Measurements from ENCODE around the gene NRG3. TPM values are rescaled to one million over a fixed set of nuclear protein-coding genes. Genes with fewer than 3 reads are reported as not detected.

NRG3 gene
- total and polyA plus RNA-seq, 2 donors (not counting 1 experiment from before 2014, with no cell fraction given) = 0.06 TPM; not detected in 1

- Mint-ChIP-seq H3K27ac (no peak overlapping the region), H3K4me1 (no peaks in the 10 kb centered on the region), H3K9me3 (ENCODE audit: insufficient read depth) (peaks cover 3% of the 10 kb centered on the region), H3K27me3 (no peaks in the 10 kb centered on the region), H3K4me3 (no peak overlapping the region)
- TF ChIP-seq CTCF (IDR thresholded peaks at IDR 0.05) (no peak), EZH2 (IDR thresholded peaks at IDR 0.05; ENCODE audit: borderline replicate concordance, insufficient read depth, low read depth, low read length, poor library complexity, severe bottlenecking) (no peak)
- Histone ChIP-seq H3K4me2 (replicated peaks; ENCODE audit: low read depth, low read length, poor library complexity, severe bottlenecking) (no peak overlapping the region), H3K79me2 (ENCODE audit: control insufficient read depth, insufficient read depth, low read length) (no peaks in the 10 kb centered on the region), H3K9ac (ENCODE audit: low read length) (no peak overlapping the region), H4K20me1 (ENCODE audit: control insufficient read depth, insufficient read depth, low read length, poor library complexity, severe bottlenecking) (no peaks in the 10 kb centered on the region), H2AFZ (ENCODE audit: insufficient read depth, low read depth, low read length, poor library complexity, severe bottlenecking) (no peak overlapping the region), H3K4me1 (ENCODE audit: control insufficient read depth in 2 of 2, insufficient read depth in 2 of 2, low read length in 2 of 2) (no peaks in the 10 kb centered on the region), H3K9me3 (ENCODE audit: control extremely low read depth in 1 of 3, control insufficient read depth in 2 of 3, insufficient read depth in 1 of 3, low read length in 2 of 3) (peaks cover 0 to 3% (median 0%) of the 10 kb centered on the region in 3 donors), H3K27ac (ENCODE audit: low read length in 2 of 2) (no peak overlapping the region), H3K36me3 (replicated peaks in 1 of 2; ENCODE audit: control extremely low read depth in 1 of 2, control insufficient read depth in 1 of 2, extremely low read depth in 1 of 2, insufficient read depth in 2 of 2, low read length in 1 of 2) (no peaks in the 10 kb centered on the region), H3K4me3 (ENCODE audit: control extremely low read depth in 1 of 5, extremely low read depth in 1 of 5, insufficient read depth in 1 of 5, low read depth in 2 of 5, low read length in 4 of 5) (no peak overlapping the region), H3K27me3 (replicated peaks in 1 of 4; ENCODE audit: control extremely low read depth in 1 of 4, control insufficient read depth in 3 of 4, insufficient read depth in 4 of 4, low read length in 3 of 4) (no peaks in the 10 kb centered on the region)
- intact Hi-C loops (cut with micrococcal nuclease) = no loop called here
- ATAC-seq (ENCODE audit: low read depth) = no peak
- CTCF ChIA-PET = no interaction called here
- 31% methylated on average over 2 of the region's 2 CpGs for WGBS (ENCODE audit: insufficient coverage)
- POLR2A ChIA-PET = no interaction called here
- DNase-seq = no peak
Measured at GRCh38 chr10:82378146-82378545, 503.2 kb downstream of the NRG3 start.

- POLR2A ChIA-PET = no interaction called here
- Mint-ChIP-seq H3K27ac (no peak overlapping the region), H3K9me3 (ENCODE audit: insufficient read depth) (no peaks in the 10 kb centered on the region), H3K27me3 (no peaks in the 10 kb centered on the region), H3K4me3 (no peak overlapping the region), H3K4me1 (no peaks in the 10 kb centered on the region)
- H3K27ac ChIP-seq (ENCODE audit: low read length in 2 of 2) = no peak overlapping the region
- TF ChIP-seq CTCF (IDR thresholded peaks at IDR 0.05) (no peak), EZH2 (IDR thresholded peaks at IDR 0.05; ENCODE audit: borderline replicate concordance, insufficient read depth, low read depth, low read length, poor library complexity, severe bottlenecking) (no peak)
- no peak overlapping the region for H3K4me2 ChIP-seq (replicated peaks; ENCODE audit: low read depth, low read length, poor library complexity, severe bottlenecking)
- CTCF ChIA-PET = no interaction called here
- no peak overlapping the region for H2AFZ ChIP-seq (ENCODE audit: insufficient read depth, low read depth, low read length, poor library complexity, severe bottlenecking)
- H4K20me1 ChIP-seq (ENCODE audit: control insufficient read depth, insufficient read depth, low read length, poor library complexity, severe bottlenecking) = no peaks in the 10 kb centered on the region
- H3K4me1 ChIP-seq (ENCODE audit: control insufficient read depth in 2 of 2, insufficient read depth in 2 of 2, low read length in 2 of 2) = no peaks in the 10 kb centered on the region
- H3K36me3 ChIP-seq (replicated peaks in 1 of 2; ENCODE audit: control extremely low read depth in 1 of 2, control insufficient read depth in 1 of 2, extremely low read depth in 1 of 2, insufficient read depth in 2 of 2, low read length in 1 of 2) = no peaks in the 10 kb centered on the region
- no peak overlapping the region for H3K4me3 ChIP-seq (ENCODE audit: control extremely low read depth in 1 of 5, extremely low read depth in 1 of 5, insufficient read depth in 1 of 5, low read depth in 2 of 5, low read length in 4 of 5)
- intact Hi-C loops (cut with micrococcal nuclease) = no loop called here
- no peak for DNase-seq
- H3K27me3 ChIP-seq (replicated peaks in 1 of 4; ENCODE audit: control extremely low read depth in 1 of 4, control insufficient read depth in 3 of 4, insufficient read depth in 4 of 4, low read length in 3 of 4) = no peaks in the 10 kb centered on the region
- no peak for ATAC-seq (ENCODE audit: low read depth)
- H3K9ac ChIP-seq (ENCODE audit: low read length) = no peak overlapping the region
- H3K79me2 ChIP-seq (ENCODE audit: control insufficient read depth, insufficient read depth, low read length) = no peaks in the 10 kb centered on the region
- H3K9me3 ChIP-seq (ENCODE audit: control extremely low read depth in 1 of 3, control insufficient read depth in 2 of 3, insufficient read depth in 1 of 3, low read length in 2 of 3) = peaks cover 0 to 1% (median 0%) of the 10 kb centered on the region in 3 donors
Measured at GRCh38 chr10:82383350-82383749, 508.4 kb downstream of the NRG3 start.
